ENCODE results near the gene SERTM1.
A peak's percentile ranks its signal among the peaks of the same experiment; 100 is the strongest.

SERTM1 gene

GRCh38 chr13:36673838-36674326 lies at the start of gene SERTM1:
TSS of gene SERTM1 (plus strand) at chr13:36674020. CDS start at chr13:36695079, 21,059 bp downstream.
- peak; percentile 13 for DNase-seq

- no peak for DNase-seq
These were observed 45.3 kb upstream of the SERTM1 start for GRCh38 chr13:36628377-36629056.

- DNase-seq, result no peak
These were observed 44.8 kb upstream of the SERTM1 start for GRCh38 chr13:36629057-36629385.

- DNase-seq, result no peak
These were observed 43.5 kb upstream of the SERTM1 start for GRCh38 chr13:36630181-36630803.

- DNase-seq, result peak; percentile 2
These were observed 34.2 kb upstream of the SERTM1 start for GRCh38 chr13:36639610-36640009.

- no peak for DNase-seq
These were observed 23.2 kb upstream of the SERTM1 start for GRCh38 chr13:36650611-36651010.

- DNase-seq, result no peak
These were observed 8.2 kb upstream of the SERTM1 start for GRCh38 chr13:36665630-36666029.

GRCh38 chr13:36666477-36667229 lies 7.2 kb upstream of the SERTM1 start:
- no peak for DNase-seq

GRCh38 chr13:36668316-36668715 lies 5.5 kb upstream of the SERTM1 start:
- DNase-seq, result peak; percentile 13

- no peak for DNase-seq
These were observed 468 bp upstream of the SERTM1 start for GRCh38 chr13:36673352-36673751.

- no peak for DNase-seq
These were observed 755 bp downstream of the SERTM1 start for GRCh38 chr13:36674337-36675212.

- DNase-seq, result no peak
These were observed 1.4 kb downstream of the SERTM1 start for GRCh38 chr13:36675213-36675536.

GRCh38 chr13:36680913-36681312 lies 7.1 kb downstream of the SERTM1 start:
- DNase-seq, result no peak

- no peak for DNase-seq
These were observed 8.2 kb downstream of the SERTM1 start for GRCh38 chr13:36681894-36682624.

- no peak for DNase-seq
These were observed 9.9 kb downstream of the SERTM1 start for GRCh38 chr13:36683701-36684100.

- no peak for DNase-seq
These were observed 12.1 kb downstream of the SERTM1 start for GRCh38 chr13:36685927-36686326.

- DNase-seq, result no peak
These were observed 22.7 kb downstream of the SERTM1 start for GRCh38 chr13:36696410-36697010.

- DNase-seq, result no peak
These were observed 26.4 kb downstream of the SERTM1 start for GRCh38 chr13:36700170-36700569.

- DNase-seq, result no peak
These were observed 32.9 kb downstream of the SERTM1 start for GRCh38 chr13:36706755-36707154.

- no peak for DNase-seq
These were observed 35.5 kb downstream of the SERTM1 start for GRCh38 chr13:36709136-36709890.

GRCh38 chr13:36710396-36710795 lies 36.6 kb downstream of the SERTM1 start:
- no peak for DNase-seq

All from hematopoietic multipotent progenitor cell treated with erythropoietin and hydrocortisone succinate and interleukin-3 and kit ligand, for 6 days (in vitro differentiated cells).